Measurements from ENCODE around the gene KLHL35. TPM values are rescaled to one million over a fixed set of nuclear protein-coding genes. Genes with fewer than 3 reads are reported as not detected.
A peak's percentile ranks its signal among the peaks of the same experiment; 100 is the strongest.

Gene KLHL35
- polyA plus RNA-seq, 2 donors = 0.24 to 0.39 TPM

DNA sequence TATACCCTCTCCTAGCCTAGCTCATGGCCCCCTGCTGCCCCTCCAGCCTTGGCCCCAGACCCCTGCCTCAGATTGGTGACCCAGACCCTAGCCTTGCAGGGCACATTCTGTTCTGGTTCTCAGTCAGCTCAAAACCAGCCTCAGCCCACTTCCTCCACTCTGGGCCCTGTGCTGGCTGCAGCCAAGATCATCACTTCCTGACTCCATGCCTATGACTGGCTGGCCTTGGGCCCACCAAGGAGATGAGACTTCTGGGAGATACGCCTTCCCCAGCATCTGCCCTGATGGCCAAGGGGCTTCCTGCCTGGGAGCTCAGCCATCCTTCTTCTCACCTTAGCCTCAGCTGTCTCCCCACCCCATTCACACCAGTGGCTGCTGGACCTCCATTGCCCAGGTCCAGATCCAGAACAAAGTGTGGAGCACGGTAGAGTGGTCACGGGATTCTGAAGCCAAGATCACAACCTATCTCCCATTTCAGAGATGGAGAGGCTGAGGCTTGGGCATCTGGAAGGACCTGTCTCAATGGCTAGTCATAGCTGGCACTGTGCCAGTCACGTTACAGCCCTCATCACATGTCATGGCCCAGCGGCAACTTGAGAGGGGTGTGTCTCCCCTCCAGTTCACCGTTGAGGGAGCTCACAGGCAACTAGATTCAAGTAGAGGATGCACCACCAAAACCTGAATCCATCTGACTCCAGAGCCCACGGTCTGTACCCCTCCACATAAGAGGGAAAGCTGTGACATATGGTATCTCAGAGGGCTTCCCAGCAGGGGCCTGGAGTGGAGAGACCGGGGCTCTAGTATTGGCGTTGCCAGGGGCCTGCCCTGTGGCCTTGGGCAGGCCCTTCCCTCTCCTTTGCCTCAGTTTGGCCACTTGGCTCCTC, 43.0 kb upstream of the KLHL35 start:
- H3K4me3 ChIP-seq (ENCODE audit: low read depth in 1 of 2, low read length in 2 of 2) = no peak overlapping the region

GRCh38 chr11:75474878-75475766, 42.1 kb upstream of the KLHL35 start:
- Histone ChIP-seq H3K27me3 (ENCODE audit: control insufficient read depth in 1 of 2, insufficient read depth in 2 of 2, low read length in 2 of 2) (no peaks in the 10 kb centered on the region), H3K36me3 (ENCODE audit: control insufficient read depth in 2 of 2, insufficient read depth in 2 of 2, low read length in 1 of 2) (peaks cover 0 to 2% of the 10 kb centered on the region in 2 donors), H3K4me1 (ENCODE audit: control insufficient read depth in 2 of 2, insufficient read depth in 2 of 2, low read length in 1 of 2) (peaks cover 4 to 6% of the 10 kb centered on the region in 2 donors), H3K4me3 (ENCODE audit: low read depth in 1 of 2, low read length in 2 of 2) (no peak overlapping the region), H3K27ac (ENCODE audit: low read depth in 2 of 2, low read length in 1 of 2) (peak overlapping the region in 1 of 2 donors; percentile 38), H3K9me3 (ENCODE audit: control insufficient read depth in 2 of 2, insufficient read depth in 1 of 2, low read depth in 1 of 2, low read length in 1 of 2) (no peaks in the 10 kb centered on the region)
- 57 to 64% methylated on average over 15 to 16 of the region's 16 CpGs for WGBS, 2 donors

More for the DNA sequence above, 43.0 kb upstream of the KLHL35 start:
- H3K27ac ChIP-seq (ENCODE audit: low read depth in 2 of 2, low read length in 1 of 2) = peak overlapping the region in 1 of 2 donors; percentile 38
- H3K4me1 ChIP-seq (ENCODE audit: control insufficient read depth in 2 of 2, insufficient read depth in 2 of 2, low read length in 1 of 2) = peaks cover 4 to 6% of the 10 kb centered on the region in 2 donors
- WGBS, 2 donors = 68 to 69% methylated on average over 9 of the region's 9 CpGs
- H3K36me3 ChIP-seq (ENCODE audit: control insufficient read depth in 2 of 2, insufficient read depth in 2 of 2, low read length in 1 of 2) = no peaks in the 10 kb centered on the region
- no peaks in the 10 kb centered on the region for H3K27me3 ChIP-seq (ENCODE audit: control insufficient read depth in 1 of 2, insufficient read depth in 2 of 2, low read length in 2 of 2)
- no peaks in the 10 kb centered on the region for H3K9me3 ChIP-seq (ENCODE audit: control insufficient read depth in 2 of 2, insufficient read depth in 1 of 2, low read depth in 1 of 2, low read length in 1 of 2)

- Histone ChIP-seq H3K27me3 (ENCODE audit: control insufficient read depth in 1 of 2, insufficient read depth in 2 of 2, low read length in 2 of 2) (no peaks in the 10 kb centered on the region), H3K27ac (ENCODE audit: low read depth in 2 of 2, low read length in 1 of 2) (no peak overlapping the region), H3K4me1 (ENCODE audit: control insufficient read depth in 2 of 2, insufficient read depth in 2 of 2, low read length in 1 of 2) (peaks cover 4 to 6% of the 10 kb centered on the region in 2 donors), H3K4me3 (ENCODE audit: low read depth in 1 of 2, low read length in 2 of 2) (no peak overlapping the region), H3K9me3 (ENCODE audit: control insufficient read depth in 2 of 2, insufficient read depth in 1 of 2, low read depth in 1 of 2, low read length in 1 of 2) (no peaks in the 10 kb centered on the region), H3K36me3 (ENCODE audit: control insufficient read depth in 2 of 2, insufficient read depth in 2 of 2, low read length in 1 of 2) (peaks cover 0 to 2% of the 10 kb centered on the region in 2 donors)
- 83 to 91% methylated on average over 1 of the region's 1 CpG for WGBS, 2 donors
Measured at GRCh38 chr11:75474240-75474639, 41.2 kb upstream of the KLHL35 start.

DNA sequence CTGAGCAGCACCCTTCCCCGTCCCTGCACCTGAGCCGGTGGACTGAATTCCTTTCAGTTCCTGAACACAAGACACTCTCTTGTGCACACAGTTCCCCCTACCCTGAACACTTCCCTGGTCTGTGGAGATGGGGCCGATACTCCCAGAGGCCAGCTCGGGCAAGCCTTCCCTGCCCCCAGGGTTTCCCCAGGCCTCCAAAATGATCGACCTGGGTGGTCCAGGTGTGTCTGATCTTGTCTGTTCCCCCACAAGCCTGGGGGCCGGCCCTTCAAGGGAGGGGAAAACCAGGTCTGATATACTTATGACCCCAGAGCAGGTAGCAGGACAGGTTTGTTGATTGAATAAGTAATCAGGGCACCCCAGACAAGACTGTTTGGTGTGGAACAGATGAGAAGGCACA, 40.7 kb upstream of the KLHL35 start:
- Histone ChIP-seq H3K27ac (ENCODE audit: low read depth in 2 of 2, low read length in 1 of 2) (no peak overlapping the region), H3K27me3 (ENCODE audit: control insufficient read depth in 1 of 2, insufficient read depth in 2 of 2, low read length in 2 of 2) (no peaks in the 10 kb centered on the region), H3K36me3 (ENCODE audit: control insufficient read depth in 2 of 2, insufficient read depth in 2 of 2, low read length in 1 of 2) (peaks cover 0 to 2% of the 10 kb centered on the region in 2 donors), H3K4me3 (ENCODE audit: low read depth in 1 of 2, low read length in 2 of 2) (no peak overlapping the region), H3K9me3 (ENCODE audit: control insufficient read depth in 2 of 2, insufficient read depth in 1 of 2, low read depth in 1 of 2, low read length in 1 of 2) (no peaks in the 10 kb centered on the region), H3K4me1 (ENCODE audit: control insufficient read depth in 2 of 2, insufficient read depth in 2 of 2, low read length in 1 of 2) (peaks cover 4 to 6% of the 10 kb centered on the region in 2 donors)
- WGBS, 2 donors = 81 to 82% methylated on average over 6 of the region's 6 CpGs

GRCh38 chr11:75472081-75472732, 39.2 kb upstream of the KLHL35 start:
- Histone ChIP-seq H3K27ac (ENCODE audit: low read depth in 2 of 2, low read length in 1 of 2) (no peak overlapping the region), H3K4me3 (ENCODE audit: low read depth in 1 of 2, low read length in 2 of 2) (no peak overlapping the region), H3K4me1 (ENCODE audit: control insufficient read depth in 2 of 2, insufficient read depth in 2 of 2, low read length in 1 of 2) (peaks cover 4 to 6% of the 10 kb centered on the region in 2 donors), H3K36me3 (ENCODE audit: control insufficient read depth in 2 of 2, insufficient read depth in 2 of 2, low read length in 1 of 2) (peaks cover 0 to 2% of the 10 kb centered on the region in 2 donors), H3K27me3 (ENCODE audit: control insufficient read depth in 1 of 2, insufficient read depth in 2 of 2, low read length in 2 of 2) (no peaks in the 10 kb centered on the region), H3K9me3 (ENCODE audit: control insufficient read depth in 2 of 2, insufficient read depth in 1 of 2, low read depth in 1 of 2, low read length in 1 of 2) (no peaks in the 10 kb centered on the region)
- 96 to 99% methylated on average over 5 of the region's 5 CpGs for WGBS, 2 donors

DNA sequence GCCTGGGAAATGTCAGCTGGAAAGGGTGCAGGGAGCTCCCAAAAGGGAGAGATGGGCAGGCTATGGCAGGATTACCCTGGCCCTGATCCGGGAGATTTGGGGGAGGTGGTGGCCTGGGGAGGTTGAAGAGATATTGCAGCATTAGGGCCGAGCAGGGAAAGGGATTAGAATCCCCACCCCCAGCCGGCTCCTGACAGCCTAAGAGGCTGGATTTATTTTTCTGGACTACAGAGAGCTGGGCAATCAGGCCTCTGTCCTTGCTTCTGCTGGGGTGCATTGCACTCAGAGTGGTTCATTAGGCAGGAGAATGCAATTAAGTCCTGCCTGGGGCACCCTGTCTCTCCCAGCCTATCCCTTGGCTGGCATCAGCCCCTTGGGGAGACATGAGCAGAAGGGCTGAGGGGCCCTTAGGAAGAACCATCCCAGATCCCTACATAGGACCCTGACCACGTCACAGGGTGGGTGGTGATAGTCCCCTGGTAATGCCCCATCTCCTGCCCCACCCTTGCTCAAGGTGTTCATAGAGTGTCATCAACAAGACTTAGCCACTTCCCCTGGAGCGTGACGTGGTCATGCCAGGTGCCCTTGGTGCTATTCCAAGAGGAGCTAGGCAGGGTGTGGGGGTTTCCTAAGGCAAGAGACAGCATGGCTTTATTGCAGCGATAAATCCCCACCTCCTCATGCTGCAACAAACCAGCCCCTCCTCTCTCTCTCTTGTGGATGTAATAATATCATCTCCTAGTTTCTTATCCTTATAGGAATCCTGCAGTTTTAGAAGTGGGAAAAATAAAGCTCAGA, 38.4 kb upstream of the KLHL35 start:
- Histone ChIP-seq H3K27ac (ENCODE audit: low read depth in 2 of 2, low read length in 1 of 2) (no peak overlapping the region), H3K4me1 (ENCODE audit: control insufficient read depth in 2 of 2, insufficient read depth in 2 of 2, low read length in 1 of 2) (peaks cover 4 to 6% of the 10 kb centered on the region in 2 donors), H3K27me3 (ENCODE audit: control insufficient read depth in 1 of 2, insufficient read depth in 2 of 2, low read length in 2 of 2) (no peaks in the 10 kb centered on the region), H3K4me3 (ENCODE audit: low read depth in 1 of 2, low read length in 2 of 2) (no peak overlapping the region), H3K9me3 (ENCODE audit: control insufficient read depth in 2 of 2, insufficient read depth in 1 of 2, low read depth in 1 of 2, low read length in 1 of 2) (no peaks in the 10 kb centered on the region), H3K36me3 (ENCODE audit: control insufficient read depth in 2 of 2, insufficient read depth in 2 of 2, low read length in 1 of 2) (peaks cover 0 to 2% of the 10 kb centered on the region in 2 donors)
- 56 to 67% methylated on average over 7 of the region's 7 CpGs for WGBS, 2 donors

DNA sequence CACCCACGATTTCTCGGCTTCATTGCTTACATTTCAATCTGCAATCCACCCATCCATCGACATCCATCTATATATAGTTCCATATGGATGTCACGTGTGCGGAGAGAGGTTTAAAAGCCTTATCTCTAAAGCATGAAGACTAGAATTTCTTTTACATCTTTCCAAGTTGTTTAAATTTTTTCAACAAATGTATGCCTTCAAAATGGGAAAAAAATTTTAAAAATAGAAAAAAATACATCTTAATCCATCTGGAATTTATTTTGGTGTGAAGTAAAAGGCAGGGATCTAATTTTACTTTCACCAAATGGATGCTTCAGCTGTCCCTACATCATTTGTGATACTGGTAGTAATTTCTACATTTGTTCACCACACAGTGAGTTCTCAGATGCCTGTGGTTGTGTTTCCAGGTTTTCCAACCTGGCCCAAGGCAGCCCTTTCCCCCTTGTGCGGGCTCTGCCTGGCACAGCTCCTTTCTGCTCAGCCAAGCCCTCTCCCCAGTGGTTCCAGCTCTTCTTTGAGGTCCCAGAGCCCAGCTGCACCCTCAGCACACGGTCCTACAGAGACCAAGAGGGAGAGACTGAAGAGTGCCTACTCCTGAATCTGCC, 37.6 kb upstream of the KLHL35 start:
- 87 to 89% methylated on average over 7 of the region's 7 CpGs for WGBS, 2 donors
- no peak overlapping the region for H3K27ac ChIP-seq (ENCODE audit: low read depth in 2 of 2, low read length in 1 of 2)
- no peaks in the 10 kb centered on the region for H3K27me3 ChIP-seq (ENCODE audit: control insufficient read depth in 1 of 2, insufficient read depth in 2 of 2, low read length in 2 of 2)
- no peaks in the 10 kb centered on the region for H3K9me3 ChIP-seq (ENCODE audit: control insufficient read depth in 2 of 2, insufficient read depth in 1 of 2, low read depth in 1 of 2, low read length in 1 of 2)
- no peak overlapping the region for H3K4me3 ChIP-seq (ENCODE audit: low read depth in 1 of 2, low read length in 2 of 2)
- H3K36me3 ChIP-seq (ENCODE audit: control insufficient read depth in 2 of 2, insufficient read depth in 2 of 2, low read length in 1 of 2) = peaks cover 0 to 2% of the 10 kb centered on the region in 2 donors
- H3K4me1 ChIP-seq (ENCODE audit: control insufficient read depth in 2 of 2, insufficient read depth in 2 of 2, low read length in 1 of 2) = peaks cover 0 to 5% of the 10 kb centered on the region in 2 donors

DNA sequence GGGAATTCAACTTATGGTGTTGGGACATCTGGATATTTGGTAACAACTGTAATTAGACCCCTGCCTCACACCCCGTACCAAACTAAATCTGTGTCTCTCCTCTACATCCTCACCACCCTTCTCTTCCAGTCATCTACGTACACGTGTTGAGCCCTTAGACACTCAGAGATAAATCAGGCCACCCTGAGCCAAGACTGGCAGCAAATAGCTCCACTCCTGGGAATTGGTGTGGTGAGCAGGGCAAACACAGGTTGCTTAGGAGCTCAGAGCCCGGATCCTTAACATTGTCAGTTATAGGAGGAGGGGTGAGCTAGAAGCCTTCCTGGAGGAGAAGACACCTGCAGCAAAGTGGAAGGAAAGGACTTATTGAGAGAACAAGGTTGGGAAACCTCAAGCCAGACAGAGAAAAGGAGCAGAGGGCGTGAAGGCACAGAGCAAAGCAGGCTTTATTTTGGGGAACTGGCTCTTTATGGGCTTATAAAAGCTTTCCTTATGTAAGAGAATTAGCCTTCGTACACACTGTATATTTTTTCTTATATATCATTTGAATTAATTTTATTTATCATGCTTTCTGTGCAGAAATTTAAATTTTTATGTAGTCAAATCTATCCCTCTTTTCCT, 36.9 kb upstream of the KLHL35 start:
- Histone ChIP-seq H3K4me1 (ENCODE audit: control insufficient read depth in 2 of 2, insufficient read depth in 2 of 2, low read length in 1 of 2) (peaks cover 0 to 4% of the 10 kb centered on the region in 2 donors), H3K4me3 (ENCODE audit: low read depth in 1 of 2, low read length in 2 of 2) (no peak overlapping the region), H3K36me3 (ENCODE audit: control insufficient read depth in 2 of 2, insufficient read depth in 2 of 2, low read length in 1 of 2) (peaks cover 0 to 2% of the 10 kb centered on the region in 2 donors), H3K27me3 (ENCODE audit: control insufficient read depth in 1 of 2, insufficient read depth in 2 of 2, low read length in 2 of 2) (no peaks in the 10 kb centered on the region), H3K9me3 (ENCODE audit: control insufficient read depth in 2 of 2, insufficient read depth in 1 of 2, low read depth in 1 of 2, low read length in 1 of 2) (no peaks in the 10 kb centered on the region), H3K27ac (ENCODE audit: low read depth in 2 of 2, low read length in 1 of 2) (no peak overlapping the region)
- 82 to 83% methylated on average over 6 of the region's 6 CpGs for WGBS, 2 donors
